Lower leg skin (tissue), 4 donors: ENCODE measurements around the gene UBASH3A. TPM values are rescaled to one million over a fixed set of nuclear protein-coding genes. Genes with fewer than 3 reads are reported as not detected.

Source experiments
- DNase-seq, 2 donors: peaks; one replicate each; pipeline ENCODE4 v3.0.0-alpha.2; 2019; ENCODE audit warnings: low spot score in 2 of 2
- H3K4me3 ChIP-seq: fragments of 200-600 bp; sonication (generic); 2 replicates; pipeline ENCODE4 v1.5.1; 2017; ENCODE audit warnings: mild to moderate bottlenecking, low read depth; ENCODE audit not compliant: poor library complexity, severe bottlenecking
- CTCF ChIP-seq, 3 donors: fragments of 450-650 bp; IDR thresholded peaks; one replicate each; pipeline ENCODE4 v1.5.1; 2016; ENCODE audit warnings: antibody characterized with exemption in 3 of 3, mild to moderate bottlenecking in 3 of 3, moderate library complexity in 2 of 3
- POLR2A ChIP-seq, 2 donors: fragments of 450-650 bp; IDR thresholded peaks; one replicate each; pipeline ENCODE4 v1.6.1; 2016 to 2017; ENCODE audit warnings: antibody characterized with exemption in 2 of 2, mild to moderate bottlenecking in 1 of 2, moderate library complexity in 1 of 2
- WGBS, 2 donors: methylation state at CpG; one replicate each; pipeline ENCODE4 v1.1.5; 2018; 5-methylcytosine and 5-hydroxymethylcytosine counted together
- intact Hi-C: fragments of 100-400 bp; cut with DNase I; formaldehyde crosslinking; loops from one replicate; pipeline ENCODE4 v1.15.0; 2023; ENCODE audit warnings: low total_unique reads
- total RNA-seq, 4 donors: library from RNA; depleted of rRNA; stranded (reverse); fragments of >200 nt; gene quantifications; one replicate each; pipeline ENCODE4 v1.1.0, GENCODE V29; 2016

UBASH3A gene
- total RNA-seq, 4 donors from 2014 or later: 0.23 TPM; not detected in 3

- 87 to 88% methylated on average over 13 of the region's 13 CpGs for WGBS, 2 donors
- no peak for DNase-seq
- intact Hi-C loops: no loop called here
Measured at GRCh38 chr21:42358937-42359336, 44.8 kb upstream of the UBASH3A start.

GRCh38 chr21:42360317-42360716 lies 43.4 kb upstream of the UBASH3A start:
- TF ChIP-seq POLR2A (IDR thresholded peaks at IDR 0.05) (no peak), CTCF (IDR thresholded peaks at IDR 0.05) (no peak)
- no peak for DNase-seq
- intact Hi-C loops: no loop called here
- no peak overlapping the region for H3K4me3 ChIP-seq
- 71 to 78% methylated on average over 2 of the region's 2 CpGs for WGBS, 2 donors

More at GRCh38 chr21:42358937-42359336, 44.8 kb upstream of the UBASH3A start:
- TF ChIP-seq POLR2A (IDR thresholded peaks at IDR 0.05) (no peak), CTCF (IDR thresholded peaks at IDR 0.05) (no peak)
- H3K4me3 ChIP-seq: no peak overlapping the region

- intact Hi-C loops: no loop called here
- TF ChIP-seq CTCF (IDR thresholded peaks at IDR 0.05): no peak
- no peak for TF ChIP-seq POLR2A (IDR thresholded peaks at IDR 0.05)
- WGBS, 2 donors: 37 to 38% methylated on average over 7 of the region's 7 CpGs
- no peak for DNase-seq
- H3K4me3 ChIP-seq: no peak overlapping the region
Measured at GRCh38 chr21:42361286-42361685, 42.4 kb upstream of the UBASH3A start.

GRCh38 chr21:42362198-42362597 lies 41.5 kb upstream of the UBASH3A start:
- DNase-seq: no peak
- intact Hi-C loops: no loop called here
- H3K4me3 ChIP-seq: no peak overlapping the region
- WGBS, 2 donors: 66 to 67% methylated on average over 12 of the region's 12 CpGs
- TF ChIP-seq POLR2A (IDR thresholded peaks at IDR 0.05) (no peak), CTCF (IDR thresholded peaks at IDR 0.05) (no peak)

- no peak overlapping the region for H3K4me3 ChIP-seq
- 70 to 76% methylated on average over 9 of the region's 9 CpGs for WGBS, 2 donors
- DNase-seq: no peak
- intact Hi-C loops: no loop called here
- TF ChIP-seq POLR2A (IDR thresholded peaks at IDR 0.05) (no peak), CTCF (IDR thresholded peaks at IDR 0.05) (no peak)
Measured at GRCh38 chr21:42362700-42363099, 41.0 kb upstream of the UBASH3A start.

GRCh38 chr21:42363312-42363711 lies 40.4 kb upstream of the UBASH3A start:
- TF ChIP-seq POLR2A (IDR thresholded peaks at IDR 0.05) (no peak), CTCF (IDR thresholded peaks at IDR 0.05) (no peak)
- intact Hi-C loops: no loop called here
- H3K4me3 ChIP-seq: no peak overlapping the region
- 68 to 72% methylated on average over 8 of the region's 8 CpGs for WGBS, 2 donors
- no peak for DNase-seq
